ENCODE results near the gene PASD1.
"Not testable (repeated sequence)": the region's sequence is repeated elsewhere in the genome, so short reads cannot be mapped to it uniquely, and the experiment has no call there.

PASD1 gene

DNA sequence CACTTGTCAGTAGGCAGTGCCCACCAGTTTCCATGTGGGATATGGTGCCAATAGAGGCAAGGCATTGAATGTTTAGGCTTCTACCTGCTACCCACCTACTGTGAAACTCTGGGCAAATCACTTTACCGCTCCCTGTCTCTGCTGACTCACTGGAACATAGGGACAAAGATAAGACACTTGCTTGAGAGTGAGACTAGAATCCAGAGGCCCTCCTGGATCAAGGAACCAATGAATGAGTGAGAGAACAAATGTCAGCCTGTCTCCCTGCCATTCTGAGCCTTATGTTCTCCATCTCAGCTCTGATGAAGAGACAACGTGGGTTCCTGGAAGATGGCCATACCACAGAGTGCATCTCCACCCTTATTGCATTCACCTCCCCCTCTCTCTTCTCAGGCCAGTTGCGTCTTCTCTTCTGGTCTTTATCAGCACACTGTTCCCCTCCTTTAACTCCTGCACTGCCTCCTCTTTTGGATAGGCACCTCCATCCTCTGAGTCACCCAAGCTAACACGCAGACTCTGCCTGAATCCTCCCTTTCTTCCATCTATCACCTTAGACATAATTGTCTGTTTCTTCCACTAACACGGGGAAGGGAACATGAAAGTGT is 116.4 kb downstream of the PASD1 start:
- DNase-seq: peak; percentile 50 to 72
- TF ChIP-seq POLR2A (IDR thresholded peaks at IDR 0.05; ENCODE audit: low read length): no peak
- no peak for TF ChIP-seq GATA1 (IDR thresholded peaks at IDR 0.05; ENCODE audit: low read depth, low read length)

DNA sequence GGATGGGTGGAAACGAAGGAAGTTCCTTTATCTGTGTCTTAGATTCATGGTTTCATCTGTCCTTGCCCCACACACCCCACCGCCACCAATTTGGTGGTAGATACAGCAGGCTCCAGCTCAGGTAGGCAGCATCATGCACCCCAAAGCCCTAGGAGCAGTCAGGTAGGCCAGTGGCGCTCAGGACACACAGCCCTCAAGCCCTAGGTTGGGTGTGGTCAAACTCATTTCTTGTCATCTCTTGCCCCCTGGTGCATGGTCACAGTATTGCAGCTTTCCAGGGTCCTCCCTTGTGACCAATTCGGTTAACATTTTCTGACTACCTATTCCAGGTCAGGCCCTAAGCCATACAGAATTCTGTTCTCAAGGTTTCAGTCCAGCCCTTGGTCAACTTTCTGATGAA is 117.3 kb downstream of the PASD1 start:
- DNase-seq: peak; percentile 57 to 81
- TF ChIP-seq GATA1 (IDR thresholded peaks at IDR 0.05; ENCODE audit: low read depth, low read length) (no peak), POLR2A (IDR thresholded peaks at IDR 0.05; ENCODE audit: low read length) (no peak)

- TF ChIP-seq GATA1 (IDR thresholded peaks at IDR 0.05; ENCODE audit: low read depth, low read length) (no peak), POLR2A (IDR thresholded peaks at IDR 0.05; ENCODE audit: low read length) (no peak)
- no peak for DNase-seq
Measured at GRCh38 chrX:151687635-151688034, 124.2 kb downstream of the PASD1 start.

DNA sequence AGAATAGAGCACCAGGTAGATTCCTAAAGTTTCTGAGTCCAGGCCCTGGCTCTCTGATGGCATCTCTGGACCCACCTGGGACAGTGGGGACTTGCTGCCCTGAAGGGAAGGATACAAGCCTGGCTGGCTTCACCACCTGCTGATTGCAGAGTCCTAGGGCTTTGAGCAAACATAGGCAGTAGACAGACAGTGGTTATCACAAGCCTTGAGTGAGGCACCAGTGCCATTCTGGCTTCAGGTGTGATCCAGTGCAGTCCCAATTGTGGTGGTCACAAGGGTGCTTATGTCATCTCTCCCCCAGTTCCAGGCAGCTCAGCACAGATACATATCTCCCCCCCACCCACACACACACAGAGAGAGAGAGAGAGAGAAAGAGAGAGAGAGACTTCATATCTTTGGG is 125.2 kb downstream of the PASD1 start:
- TF ChIP-seq POLR2A (IDR thresholded peaks at IDR 0.05; ENCODE audit: low read length) (no peak), GATA1 (IDR thresholded peaks at IDR 0.05; ENCODE audit: low read depth, low read length) (no peak)

GRCh38 chrX:151692825-151693224 is 129.3 kb downstream of the PASD1 start:
- TF ChIP-seq POLR2A (IDR thresholded peaks at IDR 0.05; ENCODE audit: low read length): no peak
- TF ChIP-seq GATA1 (IDR thresholded peaks at IDR 0.05; ENCODE audit: low read depth, low read length): no peak
- no peak for DNase-seq

More for the DNA sequence above, 125.2 kb downstream of the PASD1 start:
- DNase-seq: no peak

- TF ChIP-seq POLR2A (IDR thresholded peaks at IDR 0.05; ENCODE audit: low read length) (no peak), GATA1 (IDR thresholded peaks at IDR 0.05; ENCODE audit: low read depth, low read length) (no peak)
- DNase-seq: no peak
Measured at GRCh38 chrX:151694121-151694520, 130.6 kb downstream of the PASD1 start.

DNA sequence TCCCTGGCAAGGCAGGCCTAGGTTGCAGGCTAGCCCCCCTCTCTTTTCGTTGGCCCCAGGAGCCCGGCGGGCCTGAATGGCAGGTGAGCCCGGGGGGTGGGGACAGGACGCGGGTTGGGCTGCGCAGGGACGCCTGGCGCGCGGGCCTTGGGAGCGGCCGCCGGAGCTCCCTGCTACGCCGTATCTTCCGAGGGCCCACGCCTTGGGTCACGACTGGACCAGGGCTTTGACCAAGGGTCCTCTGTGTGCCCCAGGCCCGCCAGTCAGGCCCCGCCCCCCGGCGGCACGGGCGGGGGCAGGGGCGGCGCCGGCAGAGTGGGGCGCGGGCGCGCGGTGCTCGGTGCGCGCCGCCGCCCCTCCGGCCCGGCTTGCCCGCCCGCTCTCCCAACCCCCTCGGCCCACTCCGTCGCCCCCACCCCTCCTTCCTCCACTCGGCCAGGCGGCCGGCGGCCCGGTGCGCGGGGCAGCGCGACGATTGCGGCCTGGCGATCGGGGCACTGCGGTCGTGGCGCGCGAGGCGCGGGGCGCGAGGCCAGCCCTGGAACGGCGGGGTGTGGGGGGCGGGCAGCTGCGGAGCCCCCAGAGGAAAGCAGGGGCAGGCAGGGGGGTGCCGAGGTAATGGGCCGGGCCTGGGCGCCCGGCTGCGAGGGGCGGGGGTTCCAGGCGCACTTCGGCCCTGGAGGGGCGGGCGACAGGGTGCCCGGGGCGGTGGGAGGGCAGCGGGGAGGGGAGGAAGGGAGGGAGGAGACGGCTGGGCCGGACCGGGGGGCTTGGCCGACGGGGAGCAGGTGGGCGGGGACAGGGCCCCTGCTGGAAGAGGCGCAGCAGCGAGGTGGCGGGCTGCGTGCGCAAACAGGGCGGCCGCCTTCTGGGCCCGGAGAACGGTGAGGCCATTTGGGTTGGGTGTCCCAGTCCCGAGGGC is 131.4 kb downstream of the PASD1 start, which contains the start of gene PRRG3:
PRRG3 (plus strand) TSS at position 798 of the 922 bp plus-strand sequence. CDS start 3,357 bp downstream, outside the sequence.
- DNase-seq: no peak
- TF ChIP-seq GATA1 (IDR thresholded peaks at IDR 0.05; ENCODE audit: low read depth, low read length) (no peak), POLR2A (IDR thresholded peaks at IDR 0.05; ENCODE audit: low read length) (no peak)

GRCh38 chrX:151695583-151696340 is 132.3 kb downstream of the PASD1 start:
- TF ChIP-seq POLR2A (IDR thresholded peaks at IDR 0.05; ENCODE audit: low read length) (no peak), GATA1 (IDR thresholded peaks at IDR 0.05; ENCODE audit: low read depth, low read length) (no peak)
- DNase-seq: no peak

GRCh38 chrX:151697082-151697481 is 133.6 kb downstream of the PASD1 start:
- not testable (repeated sequence) for DNase-seq

DNA sequence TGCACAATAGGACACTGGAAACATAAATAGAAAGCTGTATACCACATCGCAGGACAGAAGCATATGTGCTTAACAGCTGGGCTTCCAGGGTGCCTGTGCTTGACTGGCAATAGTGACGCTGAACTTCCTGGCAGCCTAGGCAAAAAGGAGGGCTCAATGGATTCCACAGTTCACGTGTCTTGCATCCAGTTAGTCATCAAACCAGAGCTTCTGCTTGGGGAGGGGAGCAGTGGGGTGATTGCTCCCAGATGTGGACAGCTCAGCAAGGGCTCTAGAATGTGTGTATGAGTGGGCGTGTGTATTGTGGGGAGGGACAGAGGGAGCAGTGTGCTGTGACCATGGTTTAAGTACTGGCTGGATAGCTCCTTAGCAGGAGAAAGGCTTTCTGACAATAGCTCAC is 134.0 kb downstream of the PASD1 start:
- TF ChIP-seq POLR2A (IDR thresholded peaks at IDR 0.05; ENCODE audit: low read length): no peak
- no peak for TF ChIP-seq GATA1 (IDR thresholded peaks at IDR 0.05; ENCODE audit: low read depth, low read length)
- DNase-seq: no peak

GRCh38 chrX:151698485-151698884 is 135.0 kb downstream of the PASD1 start:
- no peak for DNase-seq
- TF ChIP-seq POLR2A (IDR thresholded peaks at IDR 0.05; ENCODE audit: low read length) (no peak), GATA1 (IDR thresholded peaks at IDR 0.05; ENCODE audit: low read depth, low read length) (no peak)

- DNase-seq: no peak
- TF ChIP-seq POLR2A (IDR thresholded peaks at IDR 0.05; ENCODE audit: low read length) (no peak), GATA1 (IDR thresholded peaks at IDR 0.05; ENCODE audit: low read depth, low read length) (no peak)
Measured at GRCh38 chrX:151699746-151700145, 136.3 kb downstream of the PASD1 start.

- TF ChIP-seq GATA1 (IDR thresholded peaks at IDR 0.05; ENCODE audit: low read depth, low read length): no peak
- no peak for TF ChIP-seq POLR2A (IDR thresholded peaks at IDR 0.05; ENCODE audit: low read length)
- DNase-seq: no peak
Measured at GRCh38 chrX:151700581-151700980, 137.1 kb downstream of the PASD1 start.

GRCh38 chrX:151701071-151701470 is 137.6 kb downstream of the PASD1 start:
- no peak for DNase-seq
- TF ChIP-seq POLR2A (IDR thresholded peaks at IDR 0.05; ENCODE audit: low read length): no peak
